Measurements from ENCODE around the gene TMEM63C.

The TMEM63C gene

GRCh38 chr14:77181603-77182437 lies at the start of gene TMEM63C:
Gene TMEM63C (plus strand): TSS chr14:77181798. CDS start chr14:77218814, 37,016 bp downstream.
- no peaks in the 10 kb centered on the region for H3K9me3 Mint-ChIP-seq
- H3K4me3 Mint-ChIP-seq: peak within 1 kb of the TSS; percentile 74 to 77
- DNase-seq: peak; percentile 78 to 80
- H3K27me3 Mint-ChIP-seq: peaks cover 79% of the 10 kb centered on the region
- H3K27ac Mint-ChIP-seq: peak within 1 kb of the TSS; percentile 52 to 71
- peaks cover 44% of the 10 kb centered on the region for H3K4me1 Mint-ChIP-seq
- peak; percentile 90 for ATAC-seq

- no peak for DNase-seq
- H3K4me1 Mint-ChIP-seq: no peaks in the 10 kb centered on the region
- H3K9me3 Mint-ChIP-seq: peaks cover 0 to 7% of the 10 kb centered on the region in 2 donors
- no peak overlapping the region for H3K4me3 Mint-ChIP-seq
- H3K27ac Mint-ChIP-seq: no peak overlapping the region
- H3K27me3 Mint-ChIP-seq: peaks cover 89% of the 10 kb centered on the region
- no peak for ATAC-seq
Observed at GRCh38 chr14:77131871-77132486, 49.6 kb upstream of the TMEM63C start.

- Mint-ChIP-seq H3K4me3 (no peak overlapping the region), H3K27ac (no peak overlapping the region), H3K4me1 (peaks cover 4% of the 10 kb centered on the region), H3K27me3 (peaks cover 88% of the 10 kb centered on the region), H3K9me3 (peaks cover 0 to 7% of the 10 kb centered on the region in 2 donors)
- ATAC-seq (peak; percentile 84), DNase-seq (peak; percentile 57 to 60)
Observed at GRCh38 chr14:77133720-77134338, 47.8 kb upstream of the TMEM63C start.

- DNase-seq: no peak
- no peak overlapping the region for H3K27ac Mint-ChIP-seq
- H3K9me3 Mint-ChIP-seq: no peaks in the 10 kb centered on the region
- H3K4me3 Mint-ChIP-seq: peak overlapping the region; percentile 9 to 72
- peaks cover 25% of the 10 kb centered on the region for H3K4me1 Mint-ChIP-seq
- H3K27me3 Mint-ChIP-seq: peaks cover 87% of the 10 kb centered on the region
- ATAC-seq: no peak
Observed at GRCh38 chr14:77139022-77139421, 42.6 kb upstream of the TMEM63C start.

GRCh38 chr14:77139540-77140358 lies 41.8 kb upstream of the TMEM63C start:
- Mint-ChIP-seq H3K4me3 (peak overlapping the region; percentile 40 to 72), H3K27me3 (peaks cover 87% of the 10 kb centered on the region), H3K9me3 (no peaks in the 10 kb centered on the region), H3K4me1 (peaks cover 25% of the 10 kb centered on the region), H3K27ac (no peak overlapping the region)
- peak; percentile 84 for ATAC-seq
- peak; percentile 47 to 55 for DNase-seq

GRCh38 chr14:77140359-77141213 lies 41.0 kb upstream of the TMEM63C start:
- peak overlapping the region; percentile 40 to 72 for H3K4me3 Mint-ChIP-seq
- no peaks in the 10 kb centered on the region for H3K9me3 Mint-ChIP-seq
- peaks cover 25% of the 10 kb centered on the region for H3K4me1 Mint-ChIP-seq
- DNase-seq (no peak), ATAC-seq (no peak)
- no peak overlapping the region for H3K27ac Mint-ChIP-seq
- H3K27me3 Mint-ChIP-seq: peaks cover 88% of the 10 kb centered on the region

- DNase-seq (no peak), ATAC-seq (peak; percentile 27)
- H3K27ac Mint-ChIP-seq: no peak within 1 kb of the TSS
- no peaks in the 10 kb centered on the region for H3K9me3 Mint-ChIP-seq
- peak within 1 kb of the TSS; percentile 56 to 61 for H3K4me3 Mint-ChIP-seq
- H3K4me1 Mint-ChIP-seq: peaks cover 25% of the 10 kb centered on the region
- peaks cover 93% of the 10 kb centered on the region for H3K27me3 Mint-ChIP-seq
Observed at GRCh38 chr14:77141214-77142004, 40.2 kb upstream of the TMEM63C start, which contains the start of gene ZDHHC22. Gene ZDHHC22 (minus strand): TSS chr14:77141791. CDS start chr14:77139738, 2,053 bp downstream.

- Mint-ChIP-seq H3K27me3 (peaks cover 93% of the 10 kb centered on the region), H3K9me3 (no peaks in the 10 kb centered on the region), H3K4me3 (peak overlapping the region; percentile 56 to 61), H3K4me1 (peaks cover 25% of the 10 kb centered on the region), H3K27ac (no peak overlapping the region)
- ATAC-seq: no peak
- no peak for DNase-seq
Observed at GRCh38 chr14:77142005-77142800, 39.4 kb upstream of the TMEM63C start.

- ATAC-seq: no peak
- no peak for DNase-seq
- H3K27ac Mint-ChIP-seq: no peak overlapping the region
- H3K27me3 Mint-ChIP-seq: peaks cover 88% of the 10 kb centered on the region
- H3K4me3 Mint-ChIP-seq: no peak overlapping the region
- H3K4me1 Mint-ChIP-seq: peaks cover 25% of the 10 kb centered on the region
- H3K9me3 Mint-ChIP-seq: no peaks in the 10 kb centered on the region
Observed at GRCh38 chr14:77143071-77143470, 38.5 kb upstream of the TMEM63C start.

- peaks cover 85% of the 10 kb centered on the region for H3K27me3 Mint-ChIP-seq
- no peak for ATAC-seq
- no peaks in the 10 kb centered on the region for H3K9me3 Mint-ChIP-seq
Observed at GRCh38 chr14:77144412-77145115, 37.0 kb upstream of the TMEM63C start.

GRCh38 chr14:77145975-77146740 lies 35.4 kb upstream of the TMEM63C start:
- peaks cover 74% of the 10 kb centered on the region for H3K27me3 Mint-ChIP-seq
- H3K4me3 Mint-ChIP-seq: no peak overlapping the region
- no peak overlapping the region for H3K27ac Mint-ChIP-seq
- ATAC-seq (no peak), DNase-seq (no peak)
- H3K4me1 Mint-ChIP-seq: no peaks in the 10 kb centered on the region
- H3K9me3 Mint-ChIP-seq: no peaks in the 10 kb centered on the region

More at GRCh38 chr14:77144412-77145115, 37.0 kb upstream of the TMEM63C start:
- Mint-ChIP-seq H3K27ac (no peak overlapping the region), H3K4me1 (peaks cover 13% of the 10 kb centered on the region), H3K4me3 (no peak overlapping the region)
- no peak for DNase-seq

Data from stimulated activated naive CD8-positive, alpha-beta T cell treated with anti-CD3 and anti-CD28 coated beads, Interleukin-15, amount 100 ng/mL, for 72 hours (primary cell).